Measurements from ENCODE around the gene LAPTM4A.

LAPTM4A gene

DNA sequence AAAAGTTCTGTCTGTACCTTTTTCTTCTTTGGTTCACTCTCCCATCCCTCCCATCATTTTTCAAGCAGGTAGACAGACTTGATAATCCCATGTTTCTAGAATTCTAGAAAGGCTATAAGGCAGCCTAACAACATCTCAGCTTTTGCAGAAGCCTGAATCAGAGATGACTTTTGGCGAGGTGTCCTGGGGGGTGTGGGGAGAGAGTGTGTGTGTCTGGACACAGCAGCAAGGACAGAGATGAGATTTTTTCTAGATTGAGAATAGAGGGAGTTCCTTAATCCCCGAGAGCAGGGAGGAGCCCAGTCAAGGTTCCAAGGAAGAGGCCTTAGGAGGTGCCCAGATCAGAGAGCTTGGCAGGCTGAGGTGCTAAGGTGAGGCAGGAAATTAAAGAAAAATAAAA, 22.0 kb upstream of the LAPTM4A start:
- Mint-ChIP-seq H3K36me3 (ENCODE audit: low read depth) (no peaks in the 10 kb centered on the region), H3K27me3 (ENCODE audit: low read depth) (no peaks in the 10 kb centered on the region), H3K27ac (peak overlapping the region; percentile 98 to 99 (median 99)), H3K4me1 (peaks cover 64% of the 10 kb centered on the region), H3K4me3 (peak overlapping the region in 1 of 3 experiments; percentile 6), H3K9me3 (peaks cover 3% of the 10 kb centered on the region)
- no peak for TF ChIP-seq CTCF (IDR thresholded peaks at IDR 0.05; ENCODE audit: unreplicated experiment in 3 of 3)

DNA sequence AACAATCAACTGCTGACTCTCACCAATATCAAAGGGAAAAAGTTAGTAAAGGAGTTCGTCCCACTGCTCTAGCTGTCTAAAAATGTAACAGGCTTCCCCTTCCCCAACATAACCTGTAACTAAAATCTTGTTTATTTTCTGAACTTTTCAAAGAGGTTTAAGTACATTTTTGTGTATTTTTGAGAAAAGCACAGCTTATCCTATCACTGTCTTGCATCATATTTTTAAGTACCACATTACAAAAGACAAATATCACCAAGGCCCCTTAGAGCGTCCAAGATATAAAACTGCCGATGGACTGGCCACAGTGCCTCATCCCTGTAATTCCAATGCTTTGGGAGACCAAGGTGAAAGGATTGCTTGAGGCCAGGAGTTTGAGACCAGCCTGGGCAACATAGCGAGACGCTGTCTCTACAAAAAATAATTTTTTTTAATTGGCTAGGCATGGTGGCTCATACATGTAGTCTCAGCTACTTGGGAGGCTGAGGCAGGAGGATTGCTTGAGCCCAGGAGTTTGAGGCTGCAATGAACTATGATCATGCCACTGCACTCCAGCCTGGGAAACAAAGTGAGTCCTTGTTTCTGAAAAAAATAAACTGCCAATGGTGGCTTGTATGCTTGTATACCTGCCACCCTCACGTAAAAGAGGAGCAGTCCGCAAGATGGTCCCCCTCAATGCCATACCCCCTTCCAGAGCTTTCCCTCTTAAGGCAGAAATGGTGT, 21.2 kb upstream of the LAPTM4A start:
- H3K27ac Mint-ChIP-seq: peak overlapping the region; percentile 98 to 99 (median 99)
- no peaks in the 10 kb centered on the region for H3K27me3 Mint-ChIP-seq (ENCODE audit: low read depth)
- TF ChIP-seq CTCF (IDR thresholded peaks at IDR 0.05; ENCODE audit: unreplicated experiment in 3 of 3): no peak
- H3K9me3 Mint-ChIP-seq: peaks cover 6% of the 10 kb centered on the region
- H3K4me3 Mint-ChIP-seq: peak overlapping the region in 2 of 3 experiments; percentile 24 to 36
- H3K36me3 Mint-ChIP-seq (ENCODE audit: low read depth): peaks cover 3% of the 10 kb centered on the region
- peaks cover 72% of the 10 kb centered on the region for H3K4me1 Mint-ChIP-seq

DNA sequence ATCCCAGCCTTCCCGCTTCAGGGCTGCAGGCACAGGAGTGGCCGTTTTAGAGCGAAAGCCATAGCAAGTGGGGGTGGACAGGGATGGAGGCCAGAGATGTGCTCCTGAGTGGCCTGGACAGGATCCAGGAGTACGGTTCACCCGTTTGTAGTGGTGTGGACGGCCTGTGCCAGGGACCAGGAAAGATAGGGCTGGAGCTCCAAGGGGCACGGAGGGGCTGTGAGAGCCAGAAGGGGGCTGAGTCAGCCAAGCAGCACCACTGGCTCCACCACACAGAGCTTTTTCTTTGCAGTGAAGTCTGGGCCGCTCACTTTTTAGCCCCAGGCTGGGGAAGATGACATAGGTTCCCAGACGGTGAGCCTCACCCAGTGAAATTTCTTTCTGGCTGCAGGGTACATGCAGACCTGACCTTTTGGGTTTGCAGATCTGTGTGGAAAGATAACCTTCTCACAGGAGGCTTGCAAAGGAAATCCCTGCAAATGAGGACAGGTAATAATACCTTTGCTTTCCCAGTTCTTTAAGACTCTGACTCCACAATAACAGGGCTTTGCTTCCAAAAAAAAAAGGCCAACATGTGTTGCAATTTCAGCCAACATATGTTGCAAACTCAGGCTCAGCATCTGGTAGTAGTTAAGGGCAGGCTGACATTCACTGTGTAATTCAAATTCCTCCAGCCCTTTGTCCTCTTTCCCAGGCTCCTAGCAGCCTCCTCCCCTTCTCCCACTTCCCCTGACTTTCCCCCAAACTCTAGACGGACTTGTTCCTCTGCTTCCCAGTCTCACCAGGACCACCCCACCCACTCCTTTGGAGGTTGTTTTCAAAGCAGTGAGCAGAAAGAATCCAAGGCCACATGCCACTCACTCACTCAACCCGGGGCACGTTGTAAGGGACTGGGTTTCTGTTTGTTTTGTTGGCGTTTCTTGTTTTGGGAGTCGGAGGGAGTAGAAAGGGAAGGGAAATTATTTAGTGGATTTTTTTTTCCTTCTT, 20.3 kb upstream of the LAPTM4A start:
- H3K4me3 Mint-ChIP-seq: peak overlapping the region; percentile 24 to 67 (median 37)
- no peaks in the 10 kb centered on the region for H3K27me3 Mint-ChIP-seq (ENCODE audit: low read depth)
- peaks cover 69% of the 10 kb centered on the region for H3K4me1 Mint-ChIP-seq
- no peak for TF ChIP-seq CTCF (IDR thresholded peaks at IDR 0.05; ENCODE audit: unreplicated experiment in 3 of 3)
- peak overlapping the region; percentile 98 to 99 (median 99) for H3K27ac Mint-ChIP-seq
- H3K36me3 Mint-ChIP-seq (ENCODE audit: low read depth): peaks cover 4% of the 10 kb centered on the region
- H3K9me3 Mint-ChIP-seq: peaks cover 8% of the 10 kb centered on the region

GRCh38 chr2:20069756-20070155, 18.3 kb upstream of the LAPTM4A start:
- Mint-ChIP-seq H3K27me3 (ENCODE audit: low read depth) (no peaks in the 10 kb centered on the region), H3K36me3 (ENCODE audit: low read depth) (peaks cover 4% of the 10 kb centered on the region), H3K4me1 (peaks cover 68% of the 10 kb centered on the region), H3K4me3 (no peak overlapping the region), H3K27ac (peak overlapping the region; percentile 84 to 99 (median 93)), H3K9me3 (peaks cover 8% of the 10 kb centered on the region)
- no peak for TF ChIP-seq CTCF (IDR thresholded peaks at IDR 0.05; ENCODE audit: unreplicated experiment in 3 of 3)

GRCh38 chr2:20067992-20068584, 16.7 kb upstream of the LAPTM4A start:
- peaks cover 64% of the 10 kb centered on the region for H3K4me1 Mint-ChIP-seq
- peak overlapping the region in 2 of 3 experiments; percentile 3 to 33 for H3K4me3 Mint-ChIP-seq
- peaks cover 4% of the 10 kb centered on the region for H3K36me3 Mint-ChIP-seq (ENCODE audit: low read depth)
- TF ChIP-seq CTCF (IDR thresholded peaks at IDR 0.05; ENCODE audit: unreplicated experiment in 3 of 3): no peak
- H3K27ac Mint-ChIP-seq: peak overlapping the region; percentile 88 to 99 (median 91)
- H3K27me3 Mint-ChIP-seq (ENCODE audit: low read depth): no peaks in the 10 kb centered on the region
- H3K9me3 Mint-ChIP-seq: peaks cover 14% of the 10 kb centered on the region
